Right lobe of liver (tissue), 6 donors: ENCODE measurements around the gene BTN3A1. TPM values are rescaled to one million over a fixed set of nuclear protein-coding genes. Genes with fewer than 3 reads are reported as not detected.
A peak's percentile ranks its signal among the peaks of the same experiment; 100 is the strongest.
"Not testable (repeated sequence)": the region's sequence is repeated elsewhere in the genome, so short reads cannot be mapped to it uniquely, and the experiment has no call there.

ENCODE experiments used
- ATAC-seq, 4 donors: fragments of 200-7000 bp; cut with Tn5 transposase; one replicate each; pipeline ENCODE4 v1.9.1; 2020; ENCODE audit warnings: mild to moderate bottlenecking in 4 of 4, moderate library complexity in 4 of 4
- DNase-seq, 3 donors: peaks; one replicate each; pipeline ENCODE4 v3.0.0-alpha.2; 2020
- H3K27ac ChIP-seq, 3 donors: fragments of 200-600 bp; one replicate each; pipeline ENCODE4 v1.8.0; 2022
- H3K27me3 ChIP-seq, 2 donors: fragments of 200-600 bp; one replicate each; pipeline ENCODE4 v1.8.0; 2022
- H3K36me3 ChIP-seq, 4 donors: fragments of 200-600 bp; sonication (generic) in 1 of 4; one replicate each; pipeline versions ENCODE4 v1.5.1 to v1.8.0; 2017 to 2022; ENCODE audit warnings: control low read depth in 1 of 4
- H3K4me1 ChIP-seq, 4 donors: fragments of 200-600 bp; sonication (generic) in 1 of 4; one replicate each; pipeline versions ENCODE4 v1.5.1 to v1.8.0; 2017 to 2022; ENCODE audit warnings: control low read depth in 1 of 4
- H3K4me3 ChIP-seq, 3 donors: fragments of 200-600 bp; one replicate each; pipeline ENCODE4 v1.8.0; 2022
- H3K9me3 ChIP-seq, 4 donors: fragments of 200-600 bp; sonication (generic) in 1 of 4; one replicate each; pipeline versions ENCODE4 v1.5.1 to v1.8.0; 2017 to 2022; ENCODE audit warnings: control low read depth in 1 of 4
- POLR2A ChIP-seq: fragments of 450-650 bp; IDR thresholded peaks from one replicate; pipeline ENCODE4 v1.6.1; 2017; ENCODE audit warnings: antibody characterized with exemption, mild to moderate bottlenecking
- WGBS: methylation state at CpG from one replicate; pipeline ENCODE4 v1.1.6; 2018; ENCODE audit warnings: low coverage, low lambda C conversion rate; ENCODE audit not compliant: insufficient coverage; ENCODE audit errors: missing lambda C conversion rate; 5-methylcytosine and 5-hydroxymethylcytosine counted together
- intact Hi-C, 2 donors: fragments of 100-400 bp; cut with DNase I; formaldehyde crosslinking; loops; one replicate each; pipeline versions ENCODE4 v1.11.2 to v1.14.1; 2022
- total RNA-seq, 6 experiments: library from RNA; depleted of rRNA in 2 of 6; stranded (reverse); fragments of >200 nt in 2 of 6; fragmentation: NEBNext Ultra II Directional in 3 of 6; extraction: Animal tissue kit (Norgen Biotek cat#: 25700) in 3 of 6; gene quantifications; one replicate each; pipeline versions ENCODE4 v1.1.0 to v1.2.4, GENCODE V29; 2016 to 2023
- TF ChIP-seq, protein P1 (sequence below), 4 donors: fragments of 200-600 bp in 3 of 4; fragments of 450-650 bp in 1 of 4; IDR thresholded peaks; one replicate each; pipeline versions ENCODE4 v1.5.1 to v1.8.0; 2016 to 2022; ENCODE audit warnings: antibody characterized with exemption in 4 of 4, mild to moderate bottlenecking in 2 of 4
- donor health status: DM: no; HTN: yes; CAD: no.
- donor health status: DM: no; HTN: no; CAD: no.
- donor health status: DM: no; HTN: no; CAD: no.
- donor health status: DM: no; HTN: yes; CAD: no.
- donor health status: DM: no; HTN: yes; CAD: no.

The BTN3A1 gene
- total RNA-seq, 6 experiments from 2014 or later: 9.0 to 15.9 (median 10.6) TPM

- intact Hi-C loops: no loop called here
- Histone ChIP-seq H3K27me3 (no peaks in the 10 kb centered on the region), H3K9me3 (no peaks in the 10 kb centered on the region), H3K27ac (no peak overlapping the region), H3K4me1 (no peaks in the 10 kb centered on the region), H3K36me3 (no peaks in the 10 kb centered on the region), H3K4me3 (no peak overlapping the region)
- no peak for TF ChIP-seq POLR2A
- no CpG with 5 or more reads among the region's 3 CpGs for WGBS
- DNase-seq: no peak
- no peak for ATAC-seq
These were observed 25.4 kb downstream of the BTN3A1 start for GRCh38 chr6:26427451-26427809.

DNA sequence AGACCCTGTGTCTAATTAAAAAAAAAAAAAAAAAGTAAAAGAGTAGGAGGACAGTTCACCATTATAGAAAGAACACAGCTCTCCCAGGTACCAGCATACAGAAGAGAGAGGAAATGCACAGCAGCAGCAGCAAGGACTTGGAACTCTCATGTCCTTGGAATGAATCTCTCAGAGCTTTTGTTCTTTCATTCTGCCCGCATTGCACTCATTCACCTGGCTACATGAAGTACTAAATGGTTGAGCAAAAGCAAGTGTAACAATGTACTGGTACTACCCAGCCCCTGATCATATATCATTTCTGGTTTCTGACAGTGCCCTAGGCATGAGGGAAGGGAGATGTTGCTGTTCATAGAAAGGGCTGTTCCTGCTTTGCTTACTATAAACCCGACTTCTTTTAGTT is 26.1 kb downstream of the BTN3A1 start:
- H3K4me1 ChIP-seq: no peaks in the 10 kb centered on the region
- no peaks in the 10 kb centered on the region for H3K27me3 ChIP-seq
- no peak for DNase-seq
- H3K4me3 ChIP-seq: no peak overlapping the region
- TF ChIP-seq, protein P1, sequence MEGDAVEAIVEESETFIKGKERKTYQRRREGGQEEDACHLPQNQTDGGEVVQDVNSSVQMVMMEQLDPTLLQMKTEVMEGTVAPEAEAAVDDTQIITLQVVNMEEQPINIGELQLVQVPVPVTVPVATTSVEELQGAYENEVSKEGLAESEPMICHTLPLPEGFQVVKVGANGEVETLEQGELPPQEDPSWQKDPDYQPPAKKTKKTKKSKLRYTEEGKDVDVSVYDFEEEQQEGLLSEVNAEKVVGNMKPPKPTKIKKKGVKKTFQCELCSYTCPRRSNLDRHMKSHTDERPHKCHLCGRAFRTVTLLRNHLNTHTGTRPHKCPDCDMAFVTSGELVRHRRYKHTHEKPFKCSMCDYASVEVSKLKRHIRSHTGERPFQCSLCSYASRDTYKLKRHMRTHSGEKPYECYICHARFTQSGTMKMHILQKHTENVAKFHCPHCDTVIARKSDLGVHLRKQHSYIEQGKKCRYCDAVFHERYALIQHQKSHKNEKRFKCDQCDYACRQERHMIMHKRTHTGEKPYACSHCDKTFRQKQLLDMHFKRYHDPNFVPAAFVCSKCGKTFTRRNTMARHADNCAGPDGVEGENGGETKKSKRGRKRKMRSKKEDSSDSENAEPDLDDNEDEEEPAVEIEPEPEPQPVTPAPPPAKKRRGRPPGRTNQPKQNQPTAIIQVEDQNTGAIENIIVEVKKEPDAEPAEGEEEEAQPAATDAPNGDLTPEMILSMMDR (IDR thresholded peaks at IDR 0.05): no peak
- TF ChIP-seq POLR2A: no peak
- H3K27ac ChIP-seq: no peak overlapping the region
- WGBS: 87% methylated on average over 2 of the region's 2 CpGs
- H3K9me3 ChIP-seq: no peaks in the 10 kb centered on the region
- intact Hi-C loops: no loop called here
- H3K36me3 ChIP-seq: no peaks in the 10 kb centered on the region
- no peak for ATAC-seq

GRCh38 chr6:26430787-26431186 is 28.7 kb downstream of the BTN3A1 start:
- H3K27ac ChIP-seq: no peak overlapping the region
- TF ChIP-seq, protein P1 (IDR thresholded peaks at IDR 0.05): no peak
- 86% methylated on average over 4 of the region's 5 CpGs for WGBS
- ATAC-seq (no peak), DNase-seq (no peak)
- intact Hi-C loops: no loop called here
- no peaks in the 10 kb centered on the region for H3K9me3 ChIP-seq
- H3K4me1 ChIP-seq: no peaks in the 10 kb centered on the region
- no peak overlapping the region for H3K4me3 ChIP-seq
- H3K27me3 ChIP-seq: no peaks in the 10 kb centered on the region
- peaks cover 0 to under 1% (median 0%) of the 10 kb centered on the region in 4 donors for H3K36me3 ChIP-seq

GRCh38 chr6:26431258-26432172 is 29.4 kb downstream of the BTN3A1 start:
- Histone ChIP-seq H3K4me3 (no peak overlapping the region), H3K4me1 (no peaks in the 10 kb centered on the region), H3K9me3 (no peaks in the 10 kb centered on the region), H3K36me3 (peaks cover 0 to 2% (median 0%) of the 10 kb centered on the region in 4 donors), H3K27ac (no peak overlapping the region), H3K27me3 (no peaks in the 10 kb centered on the region)
- 95% methylated on average over 3 of the region's 6 CpGs for WGBS
- ATAC-seq (no peak), DNase-seq (no peak)
- intact Hi-C loops: no loop called here
- TF ChIP-seq POLR2A: no peak
- TF ChIP-seq, protein P1 (IDR thresholded peaks at IDR 0.05): no peak

GRCh38 chr6:26432627-26433201 is 30.6 kb downstream of the BTN3A1 start:
- no peak overlapping the region for H3K4me3 ChIP-seq
- H3K27ac ChIP-seq: no peak overlapping the region
- intact Hi-C loops: no loop called here
- H3K36me3 ChIP-seq: peaks cover 0 to 2% (median 0%) of the 10 kb centered on the region in 4 donors
- no peaks in the 10 kb centered on the region for H3K4me1 ChIP-seq
- DNase-seq: peak in 1 of 3 donors; percentile 62
- no peaks in the 10 kb centered on the region for H3K9me3 ChIP-seq
- ATAC-seq: peak; percentile 74 to 96 (median 84)
- no peaks in the 10 kb centered on the region for H3K27me3 ChIP-seq
- WGBS: 62% methylated on average over 5 of the region's 5 CpGs
- TF ChIP-seq POLR2A: no peak
- TF ChIP-seq, protein P1 (IDR thresholded peaks at IDR 0.05): no peak

DNA sequence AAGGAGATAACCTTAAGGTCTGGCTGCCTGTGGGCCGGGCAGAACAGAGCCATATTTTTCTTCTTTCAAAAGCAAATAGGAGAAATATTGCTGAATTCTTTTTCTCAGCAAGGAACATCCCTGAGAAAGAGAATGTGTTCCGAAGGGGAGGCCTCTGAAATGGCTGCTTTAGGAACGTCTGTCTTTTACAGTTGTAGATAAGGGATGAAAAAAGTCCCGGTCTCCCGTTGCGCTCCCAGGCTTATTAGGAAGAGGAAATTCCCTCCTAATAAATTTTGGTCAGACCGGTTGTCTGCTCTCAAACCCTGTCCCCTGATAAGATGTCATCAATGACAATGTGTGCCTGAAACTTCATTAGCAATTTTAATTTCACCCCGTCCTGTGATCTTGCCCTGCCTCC is 31.6 kb downstream of the BTN3A1 start:
- H3K4me1 ChIP-seq, H3K27ac ChIP-seq, DNase-seq, H3K27me3 ChIP-seq, H3K4me3 ChIP-seq, intact Hi-C loops, H3K36me3 ChIP-seq, H3K9me3 ChIP-seq, ATAC-seq: not testable (repeated sequence)
- WGBS: 97% methylated on average over 6 of the region's 8 CpGs
